GM15510 (cell line): ENCODE measurements around the gene CRTC3.

Experiments used
- POLR2A ChIP-seq: IDR thresholded peaks from 3 replicates; pipeline ENCODE4 v1.6.1; 2011; ENCODE audit warnings: borderline replicate concordance; ENCODE audit not compliant: insufficient read length; ENCODE audit errors: extremely low read depth

CRTC3 gene

DNA sequence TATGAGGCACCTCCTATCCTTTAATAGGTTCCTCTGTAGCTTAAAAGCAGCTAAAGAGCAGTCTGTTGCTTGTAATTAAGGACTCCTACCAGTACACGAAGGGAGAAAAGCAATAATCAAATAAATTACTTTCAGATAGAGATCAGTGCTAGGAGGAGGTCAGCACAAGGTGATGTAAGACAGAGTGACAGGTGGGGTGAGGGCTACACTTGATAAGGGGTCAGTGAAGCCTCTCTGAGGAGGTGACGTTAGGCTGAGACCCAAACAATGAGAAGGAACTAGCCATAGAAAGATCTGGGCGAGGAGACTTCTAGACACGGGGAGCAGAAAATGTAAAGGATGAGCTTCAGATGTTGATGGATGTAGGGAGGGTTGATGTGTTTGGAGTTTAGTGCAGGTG lies 129.8 kb downstream of the CRTC3 start:
- TF ChIP-seq POLR2A = no peak

DNA sequence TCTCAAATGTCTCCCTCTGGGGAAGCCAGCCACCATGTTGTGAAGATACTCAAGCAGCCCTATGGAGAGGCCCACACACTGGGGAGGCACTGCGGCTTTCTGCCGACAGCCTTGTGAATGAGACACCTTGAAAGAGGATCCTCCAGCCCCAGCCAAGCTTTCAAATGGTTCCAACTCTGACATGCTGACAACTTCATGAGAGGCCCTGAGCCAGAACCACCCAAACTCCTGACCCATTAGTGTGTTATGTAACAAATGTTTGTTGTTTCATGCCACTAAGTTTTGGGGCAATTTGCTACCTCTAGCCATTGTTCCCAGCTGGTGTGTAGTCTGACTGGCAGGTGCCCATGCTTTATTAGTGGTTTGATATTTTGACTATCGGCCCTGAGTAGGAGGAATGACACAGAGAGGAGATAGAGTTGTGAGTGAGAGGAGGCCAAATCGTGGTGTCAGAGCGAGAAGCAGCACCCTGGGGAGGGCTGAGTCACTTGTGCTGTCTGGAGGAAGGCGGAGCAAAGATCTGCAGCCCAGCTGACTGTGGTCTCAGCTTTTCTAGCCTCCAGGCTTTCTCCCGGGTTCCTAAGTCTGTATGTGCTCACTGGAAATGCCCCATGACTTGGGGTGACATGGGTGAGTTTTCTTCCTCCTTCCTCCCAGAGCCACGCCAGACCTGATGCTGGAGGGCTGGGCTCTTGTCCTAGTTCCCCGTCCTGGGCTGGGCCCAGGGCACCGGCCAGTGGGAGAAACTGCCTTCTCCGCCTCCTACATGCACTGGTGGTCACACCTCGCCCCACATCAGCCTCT lies 130.7 kb downstream of the CRTC3 start:
- peak; percentile 53 for TF ChIP-seq POLR2A

DNA sequence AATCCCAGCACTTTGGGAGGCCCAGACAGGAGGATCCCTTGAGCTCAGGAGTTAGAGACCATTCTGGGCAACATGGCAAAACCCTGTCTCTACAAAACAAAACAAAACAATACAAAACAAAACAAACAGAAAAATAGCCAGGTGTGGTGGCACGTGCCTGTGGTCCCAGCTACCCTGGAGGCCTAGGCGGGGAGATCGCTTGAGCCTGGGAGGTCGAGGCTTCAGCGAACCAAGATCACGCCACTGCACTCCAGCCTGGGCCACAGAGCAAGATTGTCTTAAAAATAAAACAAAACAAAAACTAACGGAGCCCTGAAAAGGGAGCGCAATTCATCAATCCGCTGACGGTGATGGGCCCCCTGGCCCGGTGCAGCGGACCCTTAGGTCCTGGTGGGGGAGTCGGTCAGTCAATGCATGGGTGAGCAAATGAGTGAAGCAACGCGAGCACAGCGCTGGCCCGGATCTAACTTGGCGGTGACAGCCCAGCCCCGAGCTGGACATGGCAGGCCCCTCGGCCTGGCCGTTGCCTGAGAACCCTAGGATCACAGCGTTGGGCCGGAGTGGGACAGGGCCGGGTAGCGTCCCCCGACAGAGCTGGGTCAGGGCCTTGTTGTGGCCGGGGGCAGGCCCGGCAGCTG lies 135.0 kb downstream of the CRTC3 start:
- TF ChIP-seq POLR2A = no peak

DNA sequence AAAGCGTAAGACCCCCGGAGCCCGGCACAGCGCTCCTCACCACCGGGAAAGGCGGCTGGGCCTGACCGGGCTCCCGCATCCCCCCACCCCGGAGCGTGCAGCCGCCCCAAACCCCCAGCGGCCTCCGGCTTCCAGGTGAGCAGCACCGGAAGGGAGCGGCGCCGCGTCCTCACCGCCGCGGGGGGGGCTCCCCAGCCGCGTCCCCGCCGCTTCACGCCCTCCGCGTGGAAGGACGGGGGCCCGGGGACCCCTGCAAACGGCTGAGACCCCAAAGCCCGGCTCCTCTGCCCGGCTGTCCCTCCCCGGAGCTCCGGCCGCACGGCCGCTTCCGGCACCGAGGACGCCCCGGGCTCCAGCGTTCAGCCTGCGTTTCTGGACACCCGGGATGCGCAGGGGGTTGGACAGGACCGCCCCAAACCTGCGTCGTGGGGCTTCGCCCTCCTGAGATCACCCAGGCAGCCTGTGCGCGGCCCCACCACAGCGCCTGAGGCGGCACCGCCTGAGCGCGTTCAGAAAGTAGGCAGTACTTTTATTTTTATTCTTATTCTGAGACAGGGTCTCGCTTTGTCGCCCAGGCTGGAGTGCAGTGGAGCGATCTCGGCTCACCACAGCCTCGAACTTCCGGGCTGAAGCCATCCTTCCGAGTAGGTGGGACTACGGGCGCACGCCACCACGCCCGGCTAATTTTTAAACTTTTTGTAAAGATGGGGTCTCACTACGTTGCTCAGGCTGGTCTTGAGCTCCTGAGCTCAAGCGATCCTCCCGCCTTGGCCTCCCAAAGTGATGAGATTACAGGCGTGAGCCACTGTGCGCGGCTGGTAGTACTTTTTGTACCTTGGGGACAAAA lies 135.8 kb downstream of the CRTC3 start:
- TF ChIP-seq POLR2A = peak; percentile 77

DNA sequence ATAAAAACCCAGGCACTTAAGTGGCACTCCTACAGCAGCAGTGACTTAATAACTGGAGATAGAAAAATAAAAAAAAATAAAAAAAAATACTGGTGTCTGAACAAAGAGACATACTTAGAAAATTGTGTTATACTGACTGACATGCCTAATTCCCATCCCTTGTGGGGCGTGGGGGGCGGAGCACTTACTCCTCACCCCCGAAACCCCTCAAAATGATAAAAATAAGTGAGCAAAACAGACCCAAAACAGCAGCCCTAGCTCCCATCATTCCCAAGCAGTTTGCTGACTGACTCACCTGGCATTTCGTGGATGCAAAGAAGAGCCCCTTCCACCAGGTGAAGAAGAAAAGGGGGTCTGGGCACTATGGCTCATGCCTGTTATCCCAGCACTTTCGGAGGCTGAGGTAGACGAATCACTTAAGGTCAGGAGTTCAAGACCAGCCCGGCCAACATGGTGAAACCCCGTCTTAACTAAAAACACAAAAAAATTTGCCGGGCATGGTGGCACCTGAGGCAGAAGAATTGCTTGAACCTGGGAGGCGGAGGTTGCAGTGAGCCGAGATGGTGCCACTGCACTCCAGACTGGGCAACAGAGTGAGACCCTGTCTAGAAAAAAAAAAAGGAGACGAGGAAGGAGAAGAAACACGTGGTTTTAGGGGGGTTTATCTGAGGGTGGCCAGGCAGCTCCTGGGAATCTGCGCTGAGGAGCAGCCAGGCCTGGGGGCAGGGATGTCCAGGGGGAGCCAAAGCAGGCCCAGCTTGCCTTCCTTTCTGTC lies 136.6 kb downstream of the CRTC3 start:
- TF ChIP-seq POLR2A = no peak

DNA sequence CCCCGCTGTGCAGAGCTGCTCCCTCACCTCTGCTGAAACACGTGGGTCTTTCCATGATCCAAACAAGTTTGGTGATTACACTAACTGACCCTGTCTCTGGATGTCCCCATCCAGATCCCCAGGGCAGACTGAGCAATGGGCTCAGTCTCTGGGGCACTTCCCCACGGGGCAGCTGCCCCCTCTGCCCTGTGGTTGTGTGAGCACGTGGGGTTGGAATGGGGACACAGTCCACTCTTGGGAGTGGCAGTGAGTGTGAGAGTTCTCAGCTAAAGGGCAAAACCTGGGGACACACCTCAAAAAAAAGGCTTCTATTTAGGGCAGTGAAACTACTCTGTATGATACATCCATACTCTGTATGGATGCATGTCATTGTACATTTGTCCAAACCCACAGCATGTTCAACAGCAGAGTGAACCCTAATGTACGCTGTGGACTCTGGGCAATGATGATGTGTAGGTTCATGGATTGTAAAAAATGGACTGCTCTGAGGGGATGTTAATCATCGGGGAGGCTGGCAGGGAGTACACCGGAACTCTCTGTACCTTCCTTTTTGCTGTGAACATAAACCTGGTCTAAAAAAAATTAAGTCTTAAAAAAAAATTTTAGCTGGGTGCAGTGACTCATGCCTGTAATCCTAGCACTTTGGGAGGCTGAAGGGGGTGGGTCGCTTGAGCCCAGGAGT lies 137.5 kb downstream of the CRTC3 start:
- no peak for TF ChIP-seq POLR2A

DNA sequence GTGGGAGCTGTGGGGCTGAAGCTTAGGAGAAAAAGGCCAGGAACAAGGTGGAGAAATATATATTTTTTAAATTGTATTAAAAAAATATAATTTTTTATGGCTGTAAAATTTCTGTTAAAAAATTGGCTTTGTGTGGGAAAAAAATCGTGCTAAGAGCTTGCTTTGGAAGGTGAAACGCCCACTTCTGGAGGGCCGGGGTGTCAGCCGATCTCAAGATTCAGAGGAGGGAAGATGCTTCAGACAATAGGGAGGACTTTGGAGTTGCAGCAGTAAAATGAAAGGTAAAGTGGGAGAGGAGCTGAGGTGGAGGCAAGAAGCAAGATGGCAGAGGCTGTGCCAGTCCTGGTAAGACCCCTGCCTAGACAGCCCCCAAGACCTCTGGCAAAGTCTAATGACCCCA lies 141.5 kb downstream of the CRTC3 start:
- TF ChIP-seq POLR2A = no peak

DNA sequence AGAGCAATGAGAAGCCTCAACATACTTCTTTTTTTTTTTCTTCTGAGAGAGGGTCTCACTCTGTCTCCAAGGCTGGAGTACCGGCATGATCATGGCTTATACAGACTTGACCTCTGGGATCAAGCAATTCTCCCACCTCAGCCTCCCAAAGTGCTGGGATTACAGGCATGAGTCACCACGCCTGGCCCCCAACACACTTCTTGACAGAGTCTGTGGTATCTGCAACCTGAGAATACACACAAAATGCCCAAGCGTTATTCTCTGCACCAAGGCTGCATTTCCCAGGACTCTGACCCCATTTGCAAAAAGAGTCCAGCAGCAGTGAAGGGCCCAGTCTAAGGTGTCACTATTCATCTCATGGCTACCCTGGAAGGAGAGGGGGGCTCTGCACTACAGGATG lies 144.8 kb downstream of the CRTC3 start:
- no peak for TF ChIP-seq POLR2A

DNA sequence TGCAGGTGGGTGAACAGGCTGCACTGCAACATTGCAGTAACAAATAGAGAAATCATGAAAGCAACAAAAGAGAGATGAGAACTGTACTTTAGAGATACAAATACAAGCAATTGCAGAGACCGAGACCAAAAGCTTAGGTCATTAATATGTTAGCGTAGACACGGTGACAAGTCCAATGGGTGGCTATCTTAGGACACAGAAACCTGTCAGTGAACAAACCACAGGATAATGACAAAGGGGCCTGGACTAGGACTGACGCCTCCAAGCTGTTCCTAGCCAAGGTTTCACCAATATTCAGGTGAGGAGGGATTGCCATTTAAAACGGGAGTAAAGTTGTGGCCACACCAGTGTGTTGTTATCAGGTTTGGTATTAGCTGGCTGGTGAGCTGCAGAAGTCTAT lies 145.7 kb downstream of the CRTC3 start:
- no peak for TF ChIP-seq POLR2A

DNA sequence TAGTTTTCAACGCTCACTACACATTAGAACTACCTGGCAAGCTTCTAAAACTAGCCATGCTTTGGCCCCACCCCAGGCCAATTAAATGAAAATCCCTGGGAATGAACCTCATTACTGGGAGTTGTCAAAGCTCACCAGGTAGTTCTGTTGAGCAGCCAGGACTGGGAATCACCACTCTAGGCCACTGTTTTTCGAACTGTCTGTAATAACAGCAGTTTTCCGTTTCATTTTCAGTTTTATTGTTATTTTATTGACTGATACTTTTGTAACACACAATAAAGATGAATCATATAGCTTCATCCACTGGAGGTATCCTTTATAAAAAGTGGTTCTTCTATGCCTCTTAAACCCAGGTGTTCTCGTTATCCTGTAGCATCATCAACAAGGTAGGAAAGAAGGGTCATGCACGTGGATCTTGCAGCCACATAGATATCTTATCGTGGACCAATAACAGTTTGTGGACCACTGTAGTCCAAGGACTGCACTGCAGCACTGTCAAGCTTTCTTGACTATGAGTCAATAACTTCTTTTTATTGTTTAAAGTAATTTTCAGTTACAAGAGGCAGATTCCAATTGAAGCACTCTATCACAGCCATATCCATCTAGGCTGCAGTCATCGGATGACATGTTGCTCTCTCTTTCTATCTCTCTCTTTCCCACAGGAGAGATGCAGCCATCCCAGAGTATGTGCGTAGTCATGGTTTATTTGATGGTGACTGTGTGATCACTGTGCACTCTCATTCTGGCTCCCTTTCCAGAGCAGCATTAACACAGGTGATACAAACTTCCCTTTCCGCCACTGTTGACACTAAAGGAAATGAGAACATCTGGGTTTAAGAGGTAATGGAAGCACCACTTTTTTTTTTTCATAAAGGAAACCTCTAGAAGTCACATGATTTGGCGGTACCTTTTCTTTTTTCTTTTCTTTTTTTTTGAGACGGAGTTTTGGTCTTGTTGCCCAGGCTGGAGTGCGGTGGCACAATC lies 148.4 kb downstream of the CRTC3 start:
- TF ChIP-seq POLR2A = no peak

DNA sequence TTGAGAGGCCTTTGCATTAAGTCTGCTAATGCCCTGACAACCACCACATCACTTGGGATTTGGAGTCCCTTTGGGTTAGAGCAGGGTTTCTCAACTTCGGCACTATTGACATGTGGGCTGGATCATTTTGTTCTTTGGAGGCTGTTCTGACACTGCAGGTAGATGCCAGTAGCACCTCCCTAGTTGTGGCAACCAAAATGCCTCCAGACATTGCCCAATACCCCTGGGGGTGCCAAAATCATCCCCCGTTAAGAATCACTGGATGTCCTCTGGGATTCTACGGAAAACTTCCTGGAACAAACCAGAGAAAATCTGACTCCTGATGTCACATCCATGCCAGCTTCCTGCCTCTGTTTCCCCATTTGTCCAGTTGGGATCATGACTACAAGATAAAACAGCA lies 150.2 kb downstream of the CRTC3 start:
- TF ChIP-seq POLR2A = no peak

DNA sequence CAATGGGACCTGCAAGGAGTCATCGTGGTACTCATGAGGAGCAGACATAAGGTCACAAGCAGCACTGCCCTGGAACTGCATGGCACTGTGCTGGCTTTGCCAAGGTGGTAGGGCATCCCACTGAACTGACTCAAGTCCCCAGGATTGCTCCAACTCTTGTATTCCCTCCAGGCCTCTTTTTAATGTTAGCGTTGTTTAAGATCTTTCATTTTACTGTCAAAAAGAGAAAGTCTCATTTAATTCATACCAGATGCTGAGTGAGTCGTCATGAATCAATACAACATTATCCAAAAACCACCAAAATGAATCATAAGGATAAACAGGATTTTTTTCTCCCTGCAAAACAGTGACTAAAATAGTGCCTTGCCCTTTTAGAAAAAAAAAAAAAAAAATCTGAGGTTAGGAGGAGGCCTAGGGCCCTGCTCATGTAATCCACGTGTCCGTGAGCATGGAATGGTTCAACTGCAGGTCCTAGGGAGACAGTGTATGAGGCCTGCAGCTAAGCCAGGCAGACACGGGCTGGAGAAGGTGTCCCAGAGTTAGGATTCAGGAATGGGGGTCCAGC lies 150.7 kb downstream of the CRTC3 start:
- no peak for TF ChIP-seq POLR2A

DNA sequence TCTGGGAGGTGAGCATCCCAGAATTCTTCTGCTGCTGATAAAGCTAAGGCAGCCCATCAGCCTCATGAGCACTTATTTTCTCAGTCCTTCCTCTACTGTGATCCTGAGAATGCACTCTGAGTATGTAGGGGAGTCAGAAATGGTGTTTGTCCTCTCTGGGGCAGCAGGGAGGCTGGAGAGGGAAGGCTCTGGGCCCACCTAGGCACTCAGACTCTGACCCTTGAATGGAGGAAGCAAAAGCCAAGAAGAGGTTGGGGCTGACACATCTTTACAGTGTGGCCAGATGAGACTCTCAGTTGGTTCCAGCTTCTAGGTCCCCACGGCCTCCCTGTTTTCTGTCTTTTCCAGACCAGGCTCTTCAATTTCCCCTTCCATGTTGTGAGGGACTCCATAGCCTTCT lies 151.3 kb downstream of the CRTC3 start:
- no peak for TF ChIP-seq POLR2A

DNA sequence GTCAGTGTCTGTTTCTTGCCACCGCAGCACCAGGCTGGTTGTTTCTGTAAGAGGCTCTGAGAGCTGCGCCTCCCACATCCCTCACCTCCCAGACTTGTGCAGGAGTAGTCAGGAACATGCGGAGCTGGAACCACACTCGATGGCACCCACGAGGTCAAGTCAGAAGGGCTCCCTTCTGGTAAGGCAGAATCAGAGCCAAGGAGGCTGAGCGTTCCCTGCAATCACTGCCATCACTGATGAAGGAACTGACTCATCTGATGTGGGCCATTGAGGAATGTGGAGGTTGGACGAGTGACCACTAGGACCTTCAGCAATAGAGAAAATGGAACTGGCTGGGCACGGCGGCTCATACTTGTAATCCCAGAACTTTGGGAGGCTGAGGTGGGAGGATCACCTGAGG lies 151.8 kb downstream of the CRTC3 start:
- no peak for TF ChIP-seq POLR2A

DNA sequence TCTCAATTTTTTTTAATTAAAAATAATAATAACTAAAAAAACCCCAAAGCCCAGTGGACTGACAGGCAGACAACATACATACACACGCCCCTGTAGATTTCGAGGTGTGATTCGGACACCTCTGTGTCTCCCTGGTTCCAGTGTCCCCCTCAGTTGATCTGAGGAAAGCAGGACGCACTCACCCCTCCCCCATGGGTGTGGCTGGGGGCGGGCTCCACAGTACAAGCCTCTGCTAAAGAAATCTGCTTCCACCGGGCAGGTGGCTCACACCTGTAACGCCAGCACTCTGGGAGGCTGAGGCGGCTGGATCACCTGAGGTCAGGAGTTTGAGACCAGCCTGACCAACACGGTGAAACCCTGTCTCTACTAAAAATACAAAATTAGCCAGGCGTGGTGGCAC lies 153.6 kb downstream of the CRTC3 start:
- no peak for TF ChIP-seq POLR2A
